T-helper 2 cell treated with Interferon-gamma antibody and Interleukin-4, amounts not matched to agents 5 μg/mL and 100 μg/mL, for 36 hours (primary cell): Measurements from ENCODE around the gene SIGLEC9.
"Not testable (repeated sequence)": the region's sequence is repeated elsewhere in the genome, so short reads cannot be mapped to it uniquely, and the experiment has no call there.

Experiments used
- DNase-seq: peaks from one replicate; pipeline ENCODE4 v3.0.0; 2021; ENCODE audit warnings: low spot score
- H3K27ac Mint-ChIP-seq: one replicate; pipeline ENCODE4 v1.8.0; 2021; ENCODE audit warnings: mild to moderate bottlenecking, mixed read lengths
- H3K27me3 Mint-ChIP-seq: one replicate; pipeline ENCODE4 v1.8.0; 2021; ENCODE audit warnings: low read depth, mixed read lengths
- H3K36me3 Mint-ChIP-seq: one replicate; pipeline ENCODE4 v1.8.0; 2021; ENCODE audit warnings: low read depth, mixed read lengths
- H3K4me1 Mint-ChIP-seq: one replicate; pipeline ENCODE4 v1.8.0; 2021; ENCODE audit warnings: low read depth, mixed read lengths
- H3K4me3 Mint-ChIP-seq: one replicate; pipeline ENCODE4 v1.8.0; 2022; ENCODE audit warnings: mild to moderate bottlenecking, moderate library complexity, mixed read lengths
- H3K9me3 Mint-ChIP-seq: one replicate; pipeline ENCODE4 v1.8.0; 2021; ENCODE audit warnings: mixed read lengths

Gene SIGLEC9

GRCh38 chr19:51156710-51157109, 32.0 kb downstream of the SIGLEC9 start:
- peaks cover 19% of the 10 kb centered on the region for H3K27me3 Mint-ChIP-seq
- H3K9me3 Mint-ChIP-seq: no peaks in the 10 kb centered on the region
- H3K36me3 Mint-ChIP-seq: no peaks in the 10 kb centered on the region
- H3K4me1 Mint-ChIP-seq: peaks cover 14% of the 10 kb centered on the region
- H3K4me3 Mint-ChIP-seq: no peak overlapping the region
- H3K27ac Mint-ChIP-seq: no peak overlapping the region
- DNase-seq: no peak

- Mint-ChIP-seq H3K27ac (no peak overlapping the region), H3K36me3 (no peaks in the 10 kb centered on the region), H3K4me1 (peaks cover 16% of the 10 kb centered on the region)
Observed at GRCh38 chr19:51157265-51157664, 32.6 kb downstream of the SIGLEC9 start.

GRCh38 chr19:51158474-51159129, 33.9 kb downstream of the SIGLEC9 start:
- Mint-ChIP-seq H3K27ac (peak overlapping the region; percentile 41), H3K4me1 (peaks cover 25% of the 10 kb centered on the region), H3K27me3 (peaks cover 12% of the 10 kb centered on the region), H3K36me3 (no peaks in the 10 kb centered on the region), H3K9me3 (no peaks in the 10 kb centered on the region), H3K4me3 (no peak overlapping the region)
- peak; percentile 67 for DNase-seq

More at GRCh38 chr19:51157265-51157664, 32.6 kb downstream of the SIGLEC9 start:
- H3K9me3 Mint-ChIP-seq: no peaks in the 10 kb centered on the region
- no peak for DNase-seq
- no peak overlapping the region for H3K4me3 Mint-ChIP-seq
- peaks cover 17% of the 10 kb centered on the region for H3K27me3 Mint-ChIP-seq

GRCh38 chr19:51159656-51160055, 35.0 kb downstream of the SIGLEC9 start:
- no peaks in the 10 kb centered on the region for H3K9me3 Mint-ChIP-seq
- H3K27ac Mint-ChIP-seq: no peak overlapping the region
- peaks cover 30% of the 10 kb centered on the region for H3K4me1 Mint-ChIP-seq
- no peak overlapping the region for H3K4me3 Mint-ChIP-seq
- peaks cover 15% of the 10 kb centered on the region for H3K27me3 Mint-ChIP-seq
- DNase-seq: no peak
- no peaks in the 10 kb centered on the region for H3K36me3 Mint-ChIP-seq

GRCh38 chr19:51161266-51161665, 36.6 kb downstream of the SIGLEC9 start:
- Mint-ChIP-seq H3K27ac (no peak overlapping the region), H3K4me1 (peaks cover 31% of the 10 kb centered on the region), H3K27me3 (peaks cover 12% of the 10 kb centered on the region), H3K36me3 (no peaks in the 10 kb centered on the region), H3K4me3 (no peak overlapping the region), H3K9me3 (no peaks in the 10 kb centered on the region)
- no peak for DNase-seq

GRCh38 chr19:51161867-51162496, 37.3 kb downstream of the SIGLEC9 start:
- no peaks in the 10 kb centered on the region for H3K9me3 Mint-ChIP-seq
- H3K27ac Mint-ChIP-seq: no peak overlapping the region

GRCh38 chr19:51163257-51163656, 38.6 kb downstream of the SIGLEC9 start:
- Mint-ChIP-seq H3K4me3 (no peak overlapping the region), H3K27me3 (peaks cover 9% of the 10 kb centered on the region), H3K36me3 (no peaks in the 10 kb centered on the region), H3K9me3 (no peaks in the 10 kb centered on the region), H3K27ac (no peak overlapping the region), H3K4me1 (peaks cover 46% of the 10 kb centered on the region)
- DNase-seq: no peak

More at GRCh38 chr19:51161867-51162496, 37.3 kb downstream of the SIGLEC9 start:
- Mint-ChIP-seq H3K27me3 (peaks cover 12% of the 10 kb centered on the region), H3K4me3 (no peak overlapping the region), H3K4me1 (peaks cover 37% of the 10 kb centered on the region), H3K36me3 (no peaks in the 10 kb centered on the region)
- DNase-seq: no peak

GRCh38 chr19:51164215-51164614, 39.5 kb downstream of the SIGLEC9 start:
- DNase-seq: no peak
- peaks cover 49% of the 10 kb centered on the region for H3K4me1 Mint-ChIP-seq
- H3K9me3 Mint-ChIP-seq: no peaks in the 10 kb centered on the region
- no peak overlapping the region for H3K27ac Mint-ChIP-seq
- H3K36me3 Mint-ChIP-seq: no peaks in the 10 kb centered on the region
- no peak overlapping the region for H3K4me3 Mint-ChIP-seq
- peaks cover 7% of the 10 kb centered on the region for H3K27me3 Mint-ChIP-seq

GRCh38 chr19:51166846-51167490, 42.3 kb downstream of the SIGLEC9 start:
- H3K27me3 Mint-ChIP-seq: peaks cover 17% of the 10 kb centered on the region
- H3K4me3 Mint-ChIP-seq: peak overlapping the region; percentile 89
- H3K27ac Mint-ChIP-seq: peak overlapping the region; percentile 72
- H3K36me3 Mint-ChIP-seq: no peaks in the 10 kb centered on the region
- H3K9me3 Mint-ChIP-seq: no peaks in the 10 kb centered on the region
- DNase-seq: peak; percentile 45
- peaks cover 53% of the 10 kb centered on the region for H3K4me1 Mint-ChIP-seq

GRCh38 chr19:51168564-51169282, 44.0 kb downstream of the SIGLEC9 start:
- DNase-seq: no peak
- Mint-ChIP-seq H3K36me3 (no peaks in the 10 kb centered on the region), H3K4me1 (peaks cover 45% of the 10 kb centered on the region), H3K27me3 (peaks cover 13% of the 10 kb centered on the region), H3K9me3 (no peaks in the 10 kb centered on the region), H3K4me3 (peak overlapping the region; percentile 89), H3K27ac (no peak overlapping the region)

GRCh38 chr19:51169283-51169918, 44.7 kb downstream of the SIGLEC9 start:
- H3K4me3 Mint-ChIP-seq: peak overlapping the region; percentile 89

GRCh38 chr19:51172223-51172622, 47.5 kb downstream of the SIGLEC9 start:
- Mint-ChIP-seq H3K9me3 (no peaks in the 10 kb centered on the region), H3K4me1 (peaks cover 30% of the 10 kb centered on the region), H3K27ac (no peak overlapping the region), H3K4me3 (no peak overlapping the region), H3K27me3 (peaks cover 10% of the 10 kb centered on the region), H3K36me3 (no peaks in the 10 kb centered on the region)
- DNase-seq: no peak

More at GRCh38 chr19:51169283-51169918, 44.7 kb downstream of the SIGLEC9 start:
- H3K27me3 Mint-ChIP-seq, H3K36me3 Mint-ChIP-seq, H3K27ac Mint-ChIP-seq, H3K9me3 Mint-ChIP-seq: not testable (repeated sequence)
- peaks cover 41% of the 10 kb centered on the region for H3K4me1 Mint-ChIP-seq
- DNase-seq: peak; percentile 59

- Mint-ChIP-seq H3K4me1 (peaks cover 19% of the 10 kb centered on the region), H3K27me3 (peaks cover 22% of the 10 kb centered on the region), H3K27ac (no peak overlapping the region), H3K36me3 (no peaks in the 10 kb centered on the region), H3K4me3 (no peak overlapping the region), H3K9me3 (no peaks in the 10 kb centered on the region)
- no peak for DNase-seq
Observed at GRCh38 chr19:51173681-51174080, 49.0 kb downstream of the SIGLEC9 start.
